Gastroesophageal sphincter (tissue), 3 donors: ENCODE results near the gene LMNTD2.

Experiments used
- CTCF ChIP-seq, 4 experiments: fragments of 200-600 bp in 2 of 4; fragments of 450-650 bp in 2 of 4; sonication (generic) in 1 of 4; IDR thresholded peaks; one replicate each; pipeline ENCODE4 v1.5.1; 2017 to 2019; ENCODE audit warnings: antibody characterized with exemption in 4 of 4, mild to moderate bottlenecking in 2 of 4, moderate library complexity in 2 of 4
- EP300 ChIP-seq: sonication (generic); formaldehyde crosslinking; IDR thresholded peaks from one replicate; pipeline ENCODE4 v1.6.1; 2017; ENCODE audit warnings: antibody characterized with exemption, mild to moderate bottlenecking
- POLR2A ChIP-seq, 2 donors: fragments of 450-650 bp; IDR thresholded peaks; one replicate each; pipeline ENCODE4 v1.6.1; 2017; ENCODE audit warnings: antibody characterized with exemption in 2 of 2, mild to moderate bottlenecking in 2 of 2, moderate library complexity in 1 of 2
- POLR2AphosphoS5 ChIP-seq: sonication (generic); formaldehyde crosslinking; IDR thresholded peaks from one replicate; pipeline ENCODE4 v1.6.1; 2017; ENCODE audit warnings: antibody characterized with exemption

DNA sequence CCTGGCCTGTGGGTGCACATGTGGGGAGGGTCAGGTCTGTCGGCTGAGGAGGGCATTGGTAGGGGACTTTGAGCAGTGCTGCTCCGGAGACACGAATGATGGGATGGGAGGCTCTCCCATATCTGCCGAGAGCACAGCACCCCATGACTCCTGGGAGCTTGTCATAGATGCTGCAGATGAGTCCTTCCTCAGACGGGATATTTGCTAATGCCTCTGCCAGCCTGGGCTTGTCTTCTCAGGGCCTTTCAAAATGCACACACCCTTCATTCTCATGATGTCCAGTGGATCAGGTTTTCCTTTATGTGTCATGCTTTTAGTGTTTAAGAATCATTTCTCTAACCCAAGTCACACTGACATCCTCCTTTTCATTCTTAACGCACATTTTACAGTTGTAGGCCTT is 45.4 kb downstream of the LMNTD2 start:
- no peak for TF ChIP-seq POLR2A (IDR thresholded peaks at IDR 0.05)
- no peak for TF ChIP-seq CTCF (IDR thresholded peaks at IDR 0.05)
- no peak for TF ChIP-seq EP300
- no peak for TF ChIP-seq POLR2AphosphoS5
